Common myeloid progenitor, CD34-positive (primary cell): Measurements from ENCODE around the gene ZKSCAN3.

Experiments used
- CTCF ChIA-PET: fragments of 350-600 bp; sonication (Branson Sonifier 250); formaldehyde crosslinking; loops from one replicate; lab custom pipeline; 2021; ENCODE audit warnings: antibody characterized with exemption; lab: Charles Lee
- POLR2A ChIA-PET: fragments of 350-600 bp; sonication (Branson Sonifier 250); formaldehyde crosslinking; loops from one replicate; lab custom pipeline; 2021; ENCODE audit warnings: antibody characterized with exemption; lab: Charles Lee
- DNase-seq, 3 donors: peaks; one replicate each; pipeline versions ENCODE4 v3.0.0 to v3.0.0-alpha.2; 2013
- H3K27ac ChIP-seq, 2 experiments: 1 replicate in 1 of 2; 2 replicates in 1 of 2; pipeline ENCODE4 v1.7.0; 2013; ENCODE audit warnings: inconsistent platforms in 2 of 2, low read length in 2 of 2, mild to moderate bottlenecking in 2 of 2, low read depth in 1 of 2, moderate library complexity in 1 of 2; ENCODE audit not compliant: severe bottlenecking in 2 of 2, insufficient read depth in 1 of 2, poor library complexity in 1 of 2
- H3K27me3 ChIP-seq, 5 experiments: replicated peaks in 2 of 5; 1 replicate in 3 of 5; 2 replicates in 2 of 5; pipeline versions ENCODE4 v1.6.1 to v1.7.0; 2013; ENCODE audit warnings: low read length in 4 of 5, mild to moderate bottlenecking in 2 of 5, moderate library complexity in 2 of 5, inconsistent platforms in 1 of 5; ENCODE audit not compliant: insufficient read depth in 5 of 5, control insufficient read depth in 4 of 5
- H3K36me3 ChIP-seq, 4 experiments: 1 replicate in 2 of 4; 2 replicates in 2 of 4; pipeline versions ENCODE4 v1.6.1 to v1.7.0; 2013; ENCODE audit warnings: low read length in 3 of 4, control low read depth in 1 of 4, mild to moderate bottlenecking in 1 of 4; ENCODE audit not compliant: control insufficient read depth in 4 of 4, insufficient read depth in 4 of 4
- H3K4me1 ChIP-seq, 4 experiments: 1 replicate in 3 of 4; 2 replicates in 1 of 4; pipeline versions ENCODE4 v1.6.1 to v1.7.1; 2013; ENCODE audit warnings: low read length in 3 of 4, mild to moderate bottlenecking in 3 of 4, control low read depth in 1 of 4, inconsistent platforms in 1 of 4, moderate library complexity in 1 of 4; ENCODE audit not compliant: control insufficient read depth in 4 of 4, insufficient read depth in 4 of 4; ENCODE audit errors: control extremely low read depth in 1 of 4
- H3K4me3 ChIP-seq, 7 experiments: 1 replicate in 4 of 7; 2 replicates in 3 of 7; pipeline versions ENCODE4 v1.5.1 to v1.7.0; 2013; ENCODE audit warnings: mild to moderate bottlenecking in 7 of 7, low read length in 6 of 7, moderate library complexity in 6 of 7, inconsistent platforms in 2 of 7, low read depth in 2 of 7, control low read depth in 1 of 7; ENCODE audit not compliant: insufficient read depth in 4 of 7, control insufficient read depth in 1 of 7; ENCODE audit errors: extremely low read depth in 1 of 7
- H3K9me3 ChIP-seq, 5 experiments: 1 replicate in 4 of 5; 2 replicates in 1 of 5; pipeline versions ENCODE4 v1.6.1 to v1.7.1; 2013; ENCODE audit warnings: low read length in 4 of 5, mild to moderate bottlenecking in 2 of 5, inconsistent platforms in 1 of 5, low read depth in 1 of 5, moderate library complexity in 1 of 5; ENCODE audit not compliant: control insufficient read depth in 4 of 5, insufficient read depth in 2 of 5; ENCODE audit errors: control extremely low read depth in 1 of 5
- WGBS: methylation state at CpG from one replicate; pipeline ENCODE4 v1.1.5; 2013; ENCODE audit not compliant: insufficient coverage; 5-methylcytosine and 5-hydroxymethylcytosine counted together

Gene ZKSCAN3

GRCh38 chr6:28334286-28335039 lies 15.3 kb upstream of the ZKSCAN3 start:
- Histone ChIP-seq H3K4me1 (peaks cover 9 to 46% (median 28%) of the 10 kb centered on the region in 4 experiments), H3K27ac (peak overlapping the region; percentile 95 to 99), H3K27me3 (no peaks in the 10 kb centered on the region), H3K36me3 (peaks cover 0 to 3% (median under 1%) of the 10 kb centered on the region in 4 experiments), H3K4me3 (peak overlapping the region in 5 of 7 experiments; percentile 77 to 93 (median 90)), H3K9me3 (peaks cover 0 to 15% (median 2%) of the 10 kb centered on the region in 5 experiments)
- WGBS = 100% methylated on average over 4 of the region's 7 CpGs
- ChIA-PET POLR2A (interaction anchor here (1.1 to 2.9 kb wide), 2 partner anchors 10 to 21 kb away, joined by 3 to 20 read pairs; no protein-coding TSS in a partner anchor), CTCF (interaction anchor here (1.2 to 5.9 kb wide), 4 partner anchors 19 to 74 kb away, joined by 3 to 42 read pairs (median 6); no protein-coding TSS in a partner anchor)
- DNase-seq = peak in 1 of 3 donors; percentile 36

GRCh38 chr6:28335040-28335563 lies 14.6 kb upstream of the ZKSCAN3 start:
- Histone ChIP-seq H3K9me3 (peaks cover under 1 to 12% (median 2%) of the 10 kb centered on the region in 5 experiments), H3K4me3 (peak overlapping the region; percentile 13 to 93 (median 80)), H3K27me3 (no peaks in the 10 kb centered on the region), H3K4me1 (peaks cover 9 to 46% (median 28%) of the 10 kb centered on the region in 4 experiments), H3K36me3 (peaks cover 0 to 2% (median 0%) of the 10 kb centered on the region in 4 experiments), H3K27ac (peak overlapping the region; percentile 95 to 99)
- ChIA-PET CTCF (interaction anchor here (1.0 to 5.9 kb wide), 6 partner anchors 8 to 74 kb away, joined by 3 to 42 read pairs (median 5); no protein-coding TSS in a partner anchor), POLR2A (interaction anchor here (0.7 to 2.9 kb wide), 8 partner anchors 11 to 468 kb away, joined by 3 to 20 read pairs (median 7); partner anchors contain the start of genes PGBD1, ZKSCAN4 and ZSCAN26)
- WGBS = 20% methylated on average over 9 of the region's 12 CpGs
- DNase-seq = no peak

GRCh38 chr6:28335564-28336283 lies 14.0 kb upstream of the ZKSCAN3 start, which contains the start of gene ZSCAN31:
Gene ZSCAN31, minus strand, starts transcription at chr6:28336148. Its CDS starts 6,465 bp downstream, at chr6:28329683.
- Histone ChIP-seq H3K4me3 (peak within 1 kb of the TSS; percentile 60 to 96 (median 90)), H3K9me3 (peaks cover 0 to 16% (median 1%) of the 10 kb centered on the region in 5 experiments), H3K4me1 (peaks cover 9 to 46% (median 28%) of the 10 kb centered on the region in 4 experiments), H3K27ac (peak within 1 kb of the TSS; percentile 95 to 99), H3K36me3 (peaks cover 0 to 2% (median 0%) of the 10 kb centered on the region in 4 experiments), H3K27me3 (no peaks in the 10 kb centered on the region)
- ChIA-PET CTCF (interaction anchor here (1.0 to 5.9 kb wide), 6 partner anchors 8 to 75 kb away, joined by 3 to 42 read pairs (median 5); no protein-coding TSS in a partner anchor), POLR2A (interaction anchor here (0.6 to 2.9 kb wide), 12 partner anchors 11 to 469 kb away, joined by 3 to 20 read pairs (median 4); partner anchors contain the start of genes PGBD1, ZKSCAN3, ZKSCAN4 and ZSCAN12)
- DNase-seq = peak; percentile 99
- WGBS = 0% methylated on average over 34 of the region's 35 CpGs

- H3K27ac ChIP-seq = peak overlapping the region; percentile 95 to 99
- WGBS = 19% methylated on average over 20 of the region's 24 CpGs
- peak overlapping the region; percentile 60 to 96 (median 90) for H3K4me3 ChIP-seq
- peaks cover 0 to 15% (median 1%) of the 10 kb centered on the region in 5 experiments for H3K9me3 ChIP-seq
- H3K36me3 ChIP-seq = no peaks in the 10 kb centered on the region
- ChIA-PET CTCF (interaction anchor here (1.5 to 5.9 kb wide), 3 partner anchors 9 to 47 kb away, joined by 6 to 42 read pairs (median 9); no protein-coding TSS in a partner anchor), POLR2A (interaction anchor here (0.5 to 2.9 kb wide), 11 partner anchors 11 to 470 kb away, joined by 3 to 20 read pairs (median 4); partner anchors contain the start of genes PGBD1, ZKSCAN3, ZSCAN12 and ZSCAN26)
- no peaks in the 10 kb centered on the region for H3K27me3 ChIP-seq
- H3K4me1 ChIP-seq = peaks cover 9 to 46% (median 28%) of the 10 kb centered on the region in 4 experiments
- DNase-seq = peak; percentile 91 to 99 (median 98)
Observed at GRCh38 chr6:28336284-28337120, 13.2 kb upstream of the ZKSCAN3 start.

- Histone ChIP-seq H3K4me3 (peak overlapping the region in 5 of 7 experiments; percentile 37 to 91 (median 80)), H3K9me3 (peaks cover 0 to 13% (median 1%) of the 10 kb centered on the region in 5 experiments), H3K36me3 (no peaks in the 10 kb centered on the region), H3K4me1 (peaks cover 9 to 46% (median 28%) of the 10 kb centered on the region in 4 experiments), H3K27ac (peak overlapping the region; percentile 95 to 99), H3K27me3 (no peaks in the 10 kb centered on the region)
- ChIA-PET CTCF (interaction anchor here (1.7 to 5.9 kb wide), 3 partner anchors 14 to 47 kb away, joined by 4 to 42 read pairs (median 9); no protein-coding TSS in a partner anchor), POLR2A (interaction anchor here (0.6 to 2.9 kb wide), 5 partner anchors 10 to 201 kb away, joined by 3 to 20 read pairs (median 11); partner anchors contain the start of gene ZSCAN26)
- DNase-seq = peak in 1 of 3 donors; percentile 31
Observed at GRCh38 chr6:28337121-28337520, 12.6 kb upstream of the ZKSCAN3 start.
